Astrocyte of the spinal cord (primary cell): ENCODE data around the gene GBP3.
"Not testable (repeated sequence)": the region's sequence is repeated elsewhere in the genome, so short reads cannot be mapped to it uniquely, and the experiment has no call there.

ENCODE experiments used
- DNase-seq: peaks from one replicate; pipeline ENCODE4 v3.0.0; 2011; ENCODE audit warnings: low read depth, low spot score
- H3K4me3 ChIP-seq: 2 replicates; pipeline ENCODE4 v1.5.1; 2011; ENCODE audit warnings: low read depth, mild to moderate bottlenecking, low read length, moderate library complexity
- CTCF ChIP-seq: IDR thresholded peaks from 2 replicates; pipeline ENCODE4 v1.5.1; 2012; ENCODE audit warnings: low read depth, mild to moderate bottlenecking, low read length, inconsistent platforms
- in situ Hi-C: cut with HindIII; loops from 2 replicates; pipeline ENCODE4 v1.10.0; 2017; ENCODE audit warnings: low sequenced_read_pairs

Gene GBP3

DNA sequence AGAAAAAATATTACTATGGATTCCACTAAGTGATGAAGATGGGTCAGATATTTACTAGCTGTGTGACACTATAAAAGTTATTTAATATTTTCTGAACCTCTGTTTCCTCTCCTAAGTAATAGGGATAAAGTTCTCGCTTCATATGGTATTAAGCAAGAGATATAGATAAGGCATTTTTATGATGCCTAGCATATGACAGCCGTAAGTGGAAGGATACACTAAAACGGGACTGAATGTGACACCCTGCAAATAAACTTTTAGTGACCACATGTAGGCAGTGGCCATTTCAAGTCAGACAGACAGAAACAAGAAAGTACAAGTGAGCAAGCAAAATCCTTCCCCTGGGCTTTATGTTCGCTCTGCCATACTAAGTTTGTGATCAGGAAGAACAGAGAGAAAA lies 14.2 kb downstream of the GBP3 start:
- in situ Hi-C loops, result no loop called here
- no peak overlapping the region for H3K4me3 ChIP-seq
- no peak for TF ChIP-seq CTCF
- DNase-seq, result no peak

DNA sequence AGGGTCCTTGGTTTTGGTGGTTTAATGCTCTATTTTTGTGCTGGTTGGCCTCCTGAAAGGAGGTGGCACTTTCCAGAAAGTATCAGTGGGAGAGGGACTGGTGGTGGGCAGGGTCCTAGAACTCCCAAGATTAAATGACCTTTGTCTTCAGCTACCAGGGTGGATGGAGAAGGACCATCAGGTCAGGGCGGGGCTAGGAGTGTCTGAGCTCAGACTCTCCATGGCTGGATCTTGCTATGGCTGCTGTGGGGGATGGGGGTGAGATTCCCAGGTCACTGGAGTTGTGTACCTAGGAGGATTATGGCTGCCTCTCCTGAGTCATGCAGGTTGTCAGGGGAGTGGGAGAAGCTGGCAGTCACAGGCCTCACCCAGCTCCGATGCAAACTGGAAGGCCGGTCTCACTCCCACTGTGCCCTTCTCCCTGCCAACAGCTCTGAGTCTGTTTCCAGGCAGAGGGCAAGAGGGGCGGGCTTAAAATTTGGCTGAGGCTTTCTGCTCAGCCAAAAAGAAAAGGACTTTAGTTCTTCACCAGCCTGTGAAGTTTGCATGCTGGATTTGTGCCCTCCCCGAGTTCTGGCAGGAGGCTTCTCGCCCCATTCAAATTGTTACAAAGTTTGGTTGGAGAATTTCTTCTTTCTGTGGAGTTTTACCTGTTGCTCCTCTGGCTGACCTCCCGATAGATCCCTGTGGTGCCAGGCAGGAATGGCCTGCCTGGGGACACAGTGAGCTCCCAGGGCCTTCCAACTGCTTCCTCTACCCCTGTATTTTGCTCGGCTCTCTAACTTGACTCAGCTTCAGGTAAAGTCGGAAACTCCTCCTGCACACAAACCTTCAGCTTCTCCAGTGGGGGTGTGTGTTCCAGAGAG lies 17.1 kb downstream of the GBP3 start:
- TF ChIP-seq CTCF, result no peak
- in situ Hi-C loops, result no loop called here
- no peak for DNase-seq
- H3K4me3 ChIP-seq, result no peak overlapping the region

DNA sequence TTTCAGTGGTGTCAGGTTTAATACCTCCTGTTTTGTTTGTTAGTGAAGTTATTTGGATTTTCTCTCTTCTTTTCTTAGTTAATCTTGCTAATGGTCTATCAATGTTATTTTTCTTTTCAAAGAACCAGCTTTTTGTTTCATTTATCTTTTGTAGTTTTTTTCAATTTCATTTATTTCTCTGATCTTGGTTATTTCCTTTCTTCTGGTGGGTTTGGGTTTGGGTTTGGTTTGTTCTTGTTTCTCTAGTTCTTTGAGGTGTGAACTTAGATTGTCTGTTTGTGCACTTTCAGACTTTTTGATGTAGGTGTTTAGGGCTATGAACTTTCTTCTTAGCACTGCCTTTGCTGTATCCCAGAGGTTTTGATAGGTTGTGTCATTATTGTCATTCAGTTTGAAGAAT lies 20.5 kb downstream of the GBP3 start:
- DNase-seq, in situ Hi-C loops: not testable (repeated sequence)

GRCh38 chr1:89001510-89001909 lies 21.2 kb downstream of the GBP3 start:
- DNase-seq, result no peak
- no peak overlapping the region for H3K4me3 ChIP-seq
- in situ Hi-C loops, result no loop called here
- no peak for TF ChIP-seq CTCF

More for the DNA sequence above, 20.5 kb downstream of the GBP3 start:
- H3K4me3 ChIP-seq, result not testable (repeated sequence)

DNA sequence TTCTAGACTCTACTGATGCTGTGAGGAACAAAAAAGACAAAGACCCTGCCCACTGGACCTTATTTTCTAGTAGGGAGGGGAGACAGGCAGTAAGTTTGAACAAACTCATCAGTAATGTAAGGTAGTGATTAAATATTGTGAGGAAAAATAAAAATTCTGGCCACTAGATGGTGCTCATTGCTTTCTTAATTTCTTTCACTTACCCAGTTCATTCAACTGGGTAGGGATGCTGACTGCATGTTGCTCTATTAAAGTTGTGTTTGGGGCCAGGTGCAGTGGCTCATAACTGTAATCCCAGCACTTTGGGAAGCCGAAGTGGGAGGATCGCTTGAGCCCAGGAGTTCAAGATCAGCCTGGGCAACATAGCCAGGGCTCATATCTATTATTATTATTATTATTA lies 23.9 kb downstream of the GBP3 start:
- peak; percentile 77 for DNase-seq
- TF ChIP-seq CTCF, result peak; percentile 31
- in situ Hi-C loops, result no loop called here
- H3K4me3 ChIP-seq, result no peak overlapping the region

- H3K4me3 ChIP-seq, result no peak overlapping the region
- no peak for DNase-seq
- in situ Hi-C loops, result no loop called here
- no peak for TF ChIP-seq CTCF
Observed at GRCh38 chr1:88990426-88990825, 32.2 kb downstream of the GBP3 start.

DNA sequence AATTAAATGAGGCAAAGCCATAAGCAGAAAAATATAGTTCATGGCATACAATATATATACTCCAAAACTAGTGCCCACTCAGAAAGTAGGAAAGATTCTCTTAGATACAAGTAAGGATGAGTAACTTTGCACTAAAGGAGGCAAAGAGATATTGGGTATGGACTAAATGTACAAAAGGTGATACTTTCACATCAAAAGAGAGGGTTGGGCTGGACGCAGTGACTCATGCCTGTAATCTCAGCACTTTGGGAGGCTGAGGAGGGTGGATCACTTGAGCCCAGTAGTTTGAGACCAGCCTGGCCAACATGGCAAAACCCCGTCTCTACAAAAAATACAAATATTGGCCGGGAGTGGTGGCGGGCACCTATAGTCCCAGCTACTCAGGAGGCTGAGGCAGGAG lies 37.0 kb downstream of the GBP3 start:
- in situ Hi-C loops, result no loop called here
- DNase-seq, result no peak
- TF ChIP-seq CTCF, result no peak
- H3K4me3 ChIP-seq, result no peak overlapping the region
